ENCODE results near the gene RAP1A.
"Not testable (repeated sequence)": the region's sequence is repeated elsewhere in the genome, so short reads cannot be mapped to it uniquely, and the experiment has no call there.

DNA sequence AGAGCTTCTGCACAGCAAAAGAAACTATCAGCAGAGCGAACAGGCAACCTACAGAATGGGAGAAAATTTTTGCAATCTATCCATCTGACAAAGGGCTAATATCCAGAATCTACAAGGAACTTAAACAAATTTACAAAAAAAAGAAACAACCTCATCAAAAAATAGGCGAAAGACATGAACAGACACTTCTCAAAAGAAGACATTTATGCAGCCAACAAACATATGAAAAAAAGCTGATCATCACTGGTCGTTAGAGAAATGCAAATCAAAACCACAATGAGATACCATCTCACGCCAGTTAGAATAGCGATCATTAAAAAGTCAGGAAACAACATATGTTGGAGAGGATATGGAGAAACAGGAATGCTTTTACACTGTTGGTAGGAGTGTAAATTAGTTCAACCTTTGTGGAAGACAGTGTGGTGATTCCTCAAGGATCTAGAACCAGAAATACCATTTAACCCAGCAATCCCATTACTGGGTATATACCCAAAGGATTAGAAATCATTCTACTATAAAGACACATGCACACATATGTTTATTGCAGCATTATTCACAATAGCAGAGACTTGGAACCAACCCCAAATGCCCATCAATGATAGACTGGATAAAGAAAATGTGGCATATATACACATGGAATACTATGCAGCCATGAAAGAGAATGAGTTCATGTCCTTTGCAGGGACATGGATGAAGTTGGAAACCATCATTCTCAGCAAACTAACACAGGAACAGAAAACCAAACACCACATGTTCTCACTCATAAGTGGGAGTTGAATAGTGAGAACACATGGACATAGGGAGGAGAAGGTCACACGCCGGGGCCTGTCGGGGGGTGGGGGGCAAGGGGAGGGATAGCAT, 65.9 kb downstream of the RAP1A start:
- TF ChIP-seq, protein P1, sequence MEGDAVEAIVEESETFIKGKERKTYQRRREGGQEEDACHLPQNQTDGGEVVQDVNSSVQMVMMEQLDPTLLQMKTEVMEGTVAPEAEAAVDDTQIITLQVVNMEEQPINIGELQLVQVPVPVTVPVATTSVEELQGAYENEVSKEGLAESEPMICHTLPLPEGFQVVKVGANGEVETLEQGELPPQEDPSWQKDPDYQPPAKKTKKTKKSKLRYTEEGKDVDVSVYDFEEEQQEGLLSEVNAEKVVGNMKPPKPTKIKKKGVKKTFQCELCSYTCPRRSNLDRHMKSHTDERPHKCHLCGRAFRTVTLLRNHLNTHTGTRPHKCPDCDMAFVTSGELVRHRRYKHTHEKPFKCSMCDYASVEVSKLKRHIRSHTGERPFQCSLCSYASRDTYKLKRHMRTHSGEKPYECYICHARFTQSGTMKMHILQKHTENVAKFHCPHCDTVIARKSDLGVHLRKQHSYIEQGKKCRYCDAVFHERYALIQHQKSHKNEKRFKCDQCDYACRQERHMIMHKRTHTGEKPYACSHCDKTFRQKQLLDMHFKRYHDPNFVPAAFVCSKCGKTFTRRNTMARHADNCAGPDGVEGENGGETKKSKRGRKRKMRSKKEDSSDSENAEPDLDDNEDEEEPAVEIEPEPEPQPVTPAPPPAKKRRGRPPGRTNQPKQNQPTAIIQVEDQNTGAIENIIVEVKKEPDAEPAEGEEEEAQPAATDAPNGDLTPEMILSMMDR (IDR thresholded peaks at IDR 0.05; ENCODE audit: borderline replicate concordance, extremely low read depth, low read length, poor library complexity, severe bottlenecking) = not testable (repeated sequence)
- TF ChIP-seq EZH2 (IDR thresholded peaks at IDR 0.05; ENCODE audit: borderline replicate concordance, low read depth, low read length, severe bottlenecking) = not testable (repeated sequence)

Data from DND-41 (cell line).